Measurements from ENCODE around the gene PPFIBP2.

PPFIBP2 gene

GRCh38 chr11:7575841-7576725 is 62.3 kb downstream of the PPFIBP2 start:
- DNase-seq (ENCODE audit: low read depth in 1 of 2, low spot score in 1 of 2) = no peak

GRCh38 chr11:7576726-7577290 is 63.0 kb downstream of the PPFIBP2 start:
- DNase-seq (ENCODE audit: low read depth in 1 of 2, low spot score in 1 of 2) = no peak

- DNase-seq (ENCODE audit: low read depth in 1 of 2, low spot score in 1 of 2) = no peak
Measured at GRCh38 chr11:7577291-7578190, 63.7 kb downstream of the PPFIBP2 start.

DNA sequence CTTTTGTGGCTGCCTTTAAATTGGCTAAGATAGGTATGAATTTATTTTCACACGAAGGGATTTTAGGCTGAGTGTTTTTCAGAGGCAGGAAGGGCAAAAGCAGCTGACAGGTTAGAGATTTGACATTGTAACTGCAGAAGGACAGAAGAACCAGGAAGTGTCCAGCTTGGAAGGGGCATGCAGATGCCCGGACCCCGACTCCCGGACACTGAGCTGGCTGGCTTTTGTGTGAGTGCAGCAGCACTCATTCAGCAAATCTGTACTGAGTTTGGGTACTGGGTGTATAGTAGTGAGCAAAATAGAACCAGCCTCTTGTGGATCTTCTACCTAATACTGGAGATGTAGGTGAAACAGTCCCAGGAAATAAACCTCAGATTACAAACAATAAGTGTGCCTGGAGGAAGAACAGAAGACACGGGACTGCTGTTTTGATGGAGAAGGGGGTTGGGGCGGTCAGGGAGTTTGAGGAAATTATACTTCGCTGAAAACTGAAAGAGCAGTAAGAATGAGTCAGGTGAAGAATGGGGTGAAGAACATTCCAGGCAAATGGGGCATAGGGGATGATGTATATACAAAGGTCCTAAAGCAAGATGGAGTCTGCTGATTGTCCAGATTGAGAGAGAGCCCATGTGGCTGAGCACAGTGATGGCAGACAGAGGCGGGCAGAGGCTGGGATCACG is 64.6 kb downstream of the PPFIBP2 start:
- no peak for DNase-seq (ENCODE audit: low read depth in 1 of 2, low spot score in 1 of 2)

DNA sequence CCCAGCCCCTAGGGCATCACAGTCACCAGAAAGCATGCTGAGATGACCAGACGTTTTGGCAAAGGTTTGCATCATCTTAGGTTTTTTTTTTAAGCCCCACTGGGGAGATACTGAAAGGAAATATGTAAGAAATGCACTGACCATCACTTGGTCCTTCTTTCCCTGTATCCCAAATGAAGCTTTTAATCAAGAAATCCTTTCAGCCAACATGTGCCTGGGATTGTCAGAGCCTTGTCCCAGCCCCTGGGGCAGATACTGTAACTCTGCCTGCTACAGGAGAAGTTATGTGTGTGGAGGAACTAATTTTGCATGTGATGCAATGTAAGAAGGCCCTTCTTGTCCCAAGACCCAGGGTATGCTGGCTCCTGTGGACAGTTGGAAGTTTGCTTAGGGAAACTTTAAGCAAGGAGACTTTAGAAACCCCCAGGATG is 65.6 kb downstream of the PPFIBP2 start:
- no peak for DNase-seq (ENCODE audit: low read depth in 1 of 2, low spot score in 1 of 2)

DNA sequence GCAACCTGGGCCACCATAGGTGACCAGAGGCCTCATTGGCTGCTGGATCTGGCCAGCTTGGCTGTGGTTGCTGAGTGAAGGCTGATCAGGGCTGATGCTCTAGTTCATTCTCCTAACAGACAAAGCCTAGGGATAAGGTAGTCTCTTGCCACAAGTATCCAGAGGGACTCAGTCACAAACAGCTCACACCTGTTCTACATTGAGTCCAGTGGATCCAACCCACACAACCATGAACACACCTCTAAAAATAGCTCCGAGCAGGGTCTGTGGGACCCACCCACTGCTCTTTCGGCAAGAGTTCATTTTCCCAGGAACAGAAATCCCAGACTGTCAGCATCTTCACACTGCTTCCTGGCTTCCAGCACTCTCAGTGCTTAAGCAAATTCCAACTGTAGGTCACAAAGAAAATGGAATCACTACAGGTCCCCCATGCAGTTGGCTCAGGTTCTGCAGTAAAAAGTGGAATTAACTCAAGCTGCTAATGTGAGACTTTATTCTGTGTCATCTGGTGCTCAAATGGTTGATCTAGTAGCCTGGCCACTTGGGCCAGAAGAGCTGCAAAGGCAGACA is 67.3 kb downstream of the PPFIBP2 start:
- no peak for DNase-seq (ENCODE audit: low read depth in 1 of 2, low spot score in 1 of 2)

DNA sequence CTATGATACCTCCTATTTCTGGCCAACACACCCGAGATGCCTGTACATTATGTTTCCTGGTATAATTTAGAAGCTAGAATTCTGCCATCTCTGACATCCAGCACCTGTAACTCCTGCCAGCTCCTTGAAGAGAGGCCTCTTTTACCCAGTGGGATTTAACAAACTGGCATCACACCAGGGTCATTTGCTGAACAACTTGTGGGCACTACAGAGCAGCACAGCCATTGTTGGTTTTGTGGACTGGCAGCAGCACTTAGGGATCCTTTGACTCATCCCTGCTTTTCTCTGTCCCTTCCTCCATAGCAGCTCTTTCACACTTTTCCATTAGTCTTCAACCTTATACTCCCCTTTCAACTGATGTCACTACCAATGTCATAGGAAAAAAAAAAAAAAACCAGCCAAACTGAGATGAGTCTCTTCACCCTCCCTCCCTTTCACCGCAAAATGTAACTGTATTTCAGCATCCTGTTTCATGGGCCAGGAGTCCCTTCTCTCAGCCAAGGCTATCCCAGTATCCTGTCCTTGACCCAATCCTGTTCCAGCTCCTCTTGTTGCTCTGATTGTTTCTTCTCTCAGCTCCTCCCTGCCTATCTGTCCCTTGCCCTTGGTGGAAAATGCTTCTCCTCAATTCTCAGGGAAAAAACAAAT is 68.7 kb downstream of the PPFIBP2 start:
- DNase-seq (ENCODE audit: low read depth in 1 of 2, low spot score in 1 of 2) = no peak

- no peak for DNase-seq (ENCODE audit: low read depth in 1 of 2, low spot score in 1 of 2)
Measured at GRCh38 chr11:7583248-7583647, 69.4 kb downstream of the PPFIBP2 start.

- DNase-seq (ENCODE audit: low read depth in 1 of 2, low spot score in 1 of 2) = no peak
Measured at GRCh38 chr11:7584910-7585309, 71.1 kb downstream of the PPFIBP2 start.

GRCh38 chr11:7585816-7586215 is 72.0 kb downstream of the PPFIBP2 start:
- DNase-seq (ENCODE audit: low read depth in 1 of 2, low spot score in 1 of 2) = no peak

- DNase-seq (ENCODE audit: low read depth in 1 of 2, low spot score in 1 of 2) = no peak
Measured at GRCh38 chr11:7586376-7586775, 72.6 kb downstream of the PPFIBP2 start.

- no peak for DNase-seq (ENCODE audit: low read depth in 1 of 2, low spot score in 1 of 2)
Measured at GRCh38 chr11:7587712-7588111, 73.9 kb downstream of the PPFIBP2 start.

DNA sequence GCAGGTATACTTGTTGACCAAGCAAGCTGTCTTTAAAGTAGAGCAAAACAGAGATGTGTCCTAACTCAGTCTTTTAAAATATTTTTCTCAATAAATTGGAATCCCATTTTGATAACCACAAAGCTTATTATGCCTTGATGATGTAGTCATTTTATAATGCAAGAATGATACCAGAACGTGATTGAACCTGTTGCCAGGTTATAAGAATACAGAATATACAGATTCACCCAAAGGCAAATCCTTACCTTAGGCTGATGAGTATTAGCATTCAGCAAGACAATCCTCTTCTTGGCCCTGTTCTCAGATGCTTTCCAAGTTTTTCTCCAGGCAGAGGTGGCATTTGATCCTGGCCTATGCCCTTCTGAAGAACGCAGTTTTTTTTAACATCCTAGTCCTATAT is 76.1 kb downstream of the PPFIBP2 start:
- no peak for DNase-seq (ENCODE audit: low read depth in 1 of 2, low spot score in 1 of 2)

DNA sequence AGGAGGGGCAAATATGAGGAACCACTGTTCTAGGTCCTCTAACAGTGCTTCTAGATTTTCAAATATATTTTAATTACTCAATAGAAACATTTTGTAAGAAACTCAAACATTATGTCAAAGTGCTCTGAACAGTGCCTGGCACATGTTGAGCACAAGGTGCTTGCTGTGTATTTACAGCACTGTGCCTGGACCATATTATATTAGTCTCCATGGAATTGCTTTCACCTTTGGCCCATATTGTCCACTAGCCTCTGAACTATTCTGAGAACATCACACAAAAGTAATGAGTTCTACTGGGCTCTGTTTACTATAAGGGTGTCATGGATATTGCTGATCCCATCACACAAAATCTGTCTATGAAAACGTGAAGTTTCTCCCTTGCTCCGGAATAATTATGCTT is 76.7 kb downstream of the PPFIBP2 start:
- DNase-seq (ENCODE audit: low read depth in 1 of 2, low spot score in 1 of 2) = no peak

GRCh38 chr11:7591107-7591894 is 77.5 kb downstream of the PPFIBP2 start:
- no peak for DNase-seq (ENCODE audit: low read depth in 1 of 2, low spot score in 1 of 2)

GRCh38 chr11:7591987-7592386 is 78.2 kb downstream of the PPFIBP2 start:
- DNase-seq (ENCODE audit: low read depth in 1 of 2, low spot score in 1 of 2) = no peak

DNA sequence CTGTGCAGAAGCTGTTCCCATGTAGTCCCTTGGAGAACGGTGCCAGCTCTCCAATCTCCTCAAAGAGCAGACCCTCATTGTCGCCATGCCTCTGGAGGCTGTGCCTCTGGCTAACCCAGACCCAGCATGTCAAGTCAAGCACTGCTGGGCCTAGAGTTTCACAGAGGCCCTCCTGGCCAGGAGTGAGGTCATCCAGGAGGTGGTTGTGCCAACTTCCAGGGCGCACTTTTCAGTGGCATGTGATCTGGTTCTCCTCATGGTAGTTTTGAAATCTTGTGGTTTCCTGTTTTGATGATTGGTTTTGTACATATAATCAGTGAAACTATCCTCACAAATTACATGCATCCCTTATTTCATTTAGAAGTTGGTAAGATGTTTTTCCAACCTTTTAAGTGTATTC is 78.9 kb downstream of the PPFIBP2 start:
- no peak for DNase-seq (ENCODE audit: low read depth in 1 of 2, low spot score in 1 of 2)

DNA sequence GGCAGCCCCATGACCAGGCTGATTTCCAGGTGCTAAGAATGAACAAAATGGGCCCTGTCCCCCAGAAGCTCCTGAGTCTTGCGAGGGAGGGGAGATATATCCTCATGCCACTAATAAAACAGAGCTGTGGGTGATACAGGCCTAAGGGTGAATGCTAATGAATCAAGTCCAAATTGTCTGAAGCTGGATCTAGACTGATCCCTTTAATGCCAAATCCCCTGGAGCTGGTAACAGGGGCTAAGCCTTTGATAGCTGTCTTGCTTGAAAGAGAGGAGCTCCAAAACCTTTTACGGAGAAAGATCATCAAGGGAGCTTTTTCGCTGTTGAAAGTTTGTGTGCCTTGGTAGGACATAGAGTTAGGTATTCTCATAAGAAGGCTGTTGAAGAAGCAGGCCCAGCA is 79.7 kb downstream of the PPFIBP2 start:
- DNase-seq (ENCODE audit: low read depth in 1 of 2, low spot score in 1 of 2) = no peak

DNA sequence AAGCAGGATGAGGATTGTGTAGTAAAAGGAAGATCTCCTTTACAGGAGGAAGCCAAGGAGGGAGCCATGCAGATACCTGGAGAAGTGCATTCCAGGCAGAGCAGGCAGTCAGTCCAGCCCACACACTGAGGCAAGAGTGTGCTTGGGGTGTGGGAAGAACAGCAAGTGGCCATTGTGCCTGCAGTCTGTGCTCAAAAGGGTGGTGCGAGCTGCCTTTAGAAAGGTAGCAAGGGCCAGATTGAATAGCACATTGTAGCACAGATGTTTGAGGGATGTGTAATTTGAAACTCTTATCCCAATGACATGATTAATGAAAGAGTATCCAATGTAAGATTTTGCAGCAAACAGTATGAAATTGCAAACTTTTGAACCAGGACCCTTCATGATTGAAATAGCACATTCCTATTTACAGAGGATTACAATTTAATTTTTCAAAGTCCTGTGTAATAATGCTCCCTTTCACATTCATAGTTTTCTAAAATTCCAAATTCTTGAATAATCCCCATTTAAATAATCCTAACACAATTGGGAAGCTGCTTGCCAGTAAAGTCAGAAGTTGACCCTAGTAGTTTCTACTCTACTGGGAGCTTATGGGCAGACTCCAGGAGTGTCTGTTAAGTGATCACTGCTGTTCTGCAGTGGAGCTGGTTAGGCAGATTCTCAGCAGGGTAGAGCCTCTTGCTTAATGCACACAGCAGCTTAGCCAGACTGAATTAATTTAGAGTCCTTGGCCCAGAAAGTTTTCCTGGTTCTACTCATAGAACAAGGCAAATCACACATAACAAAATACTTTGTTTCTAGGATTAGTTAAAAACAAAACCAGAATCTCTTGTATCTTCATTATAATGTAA is 81.4 kb downstream of the PPFIBP2 start:
- DNase-seq (ENCODE audit: low read depth in 1 of 2, low spot score in 1 of 2) = no peak

Data from stimulated activated CD4-positive, alpha-beta T cell treated with anti-CD3 and anti-CD28 coated beads, Interleukin-15, amount 100 ng/mL, for 1 hour (primary cell).